SU-DHL-6 (cell line): ENCODE results near the gene LRRC71.

Experiments
- CTCF ChIP-seq: fragments of 200-600 bp; sonication (generic); IDR thresholded peaks from one replicate; pipeline ENCODE4 v1.5.1; 2017; ENCODE audit warnings: antibody characterized with exemption, mild to moderate bottlenecking, low read length, moderate library complexity; ENCODE audit not compliant: insufficient read depth, poor library complexity, severe bottlenecking
- EZH2phosphoT487 ChIP-seq: fragments of 200-600 bp; sonication (generic), shearing (Covaris generic); conservative IDR thresholded peaks from 2 replicates; pipeline ENCODE4 v1.6.1; 2018; ENCODE audit warnings: mild to moderate bottlenecking, antibody characterized with exemption, low read length, moderate library complexity, mixed read lengths

GRCh38 chr1:156905651-156906050 is 14.8 kb upstream of the LRRC71 start:
- TF ChIP-seq CTCF: no peak
- no peak for TF ChIP-seq EZH2phosphoT487
